Stimulated activated CD8-positive, alpha-beta memory T cell treated with anti-CD3 and anti-CD28 coated beads, Interleukin-7, amount 100 ng/mL, for 4 hours (primary cell): ENCODE data around the gene TXNRD2.
A peak's percentile ranks its signal among the peaks of the same experiment; 100 is the strongest.

Source experiments
- DNase-seq, 2 donors: peaks; one replicate each; pipeline ENCODE4 v3.0.0-alpha.2; 2020; ENCODE audit warnings: low read depth in 2 of 2

The TXNRD2 gene

DNA sequence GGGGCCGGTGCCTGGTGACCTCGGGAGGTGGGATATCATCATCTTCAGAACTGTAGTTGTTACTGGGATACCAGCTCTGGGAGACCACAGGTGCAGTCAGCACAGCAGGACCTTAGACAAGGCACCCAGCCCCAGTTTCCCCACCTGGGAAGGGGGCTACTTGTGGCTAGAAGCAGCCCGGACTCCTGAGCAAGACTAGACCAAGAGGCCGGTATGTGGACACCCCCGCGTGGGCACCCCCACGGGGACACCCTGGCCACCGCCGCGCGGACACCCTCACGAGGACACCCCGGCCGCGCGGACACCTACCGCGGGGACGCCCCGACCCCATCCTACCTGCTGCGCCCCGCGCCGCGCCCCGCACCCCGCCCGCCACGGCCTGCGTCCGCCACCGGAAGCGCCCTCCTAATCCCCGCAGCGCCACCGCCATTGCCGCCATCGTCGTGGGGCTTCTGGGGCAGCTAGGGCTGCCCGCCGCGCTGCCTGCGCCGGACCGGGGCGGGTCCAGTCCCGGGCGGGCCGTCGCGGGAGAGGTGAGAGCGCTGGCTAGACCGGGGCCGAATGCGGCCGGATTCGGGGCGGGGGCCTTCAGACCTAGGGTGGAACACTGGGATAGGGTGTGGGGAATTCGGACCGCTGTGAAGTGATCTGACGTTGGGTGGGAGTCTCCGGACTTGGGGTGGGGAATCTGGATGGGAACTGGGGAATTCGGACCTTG, at the start of gene TXNRD2, which contains the start of gene COMT:
TXNRD2 (minus strand) TSS at position 454 of the 718 bp plus-strand sequence; CDS start at position 439, 15 bp downstream.
COMT (plus strand) TSS at position 408 of the 718 bp plus-strand sequence. CDS start 20,755 bp downstream, outside the sequence.
- peak in 1 of 2 donors; percentile 63 for DNase-seq

DNA sequence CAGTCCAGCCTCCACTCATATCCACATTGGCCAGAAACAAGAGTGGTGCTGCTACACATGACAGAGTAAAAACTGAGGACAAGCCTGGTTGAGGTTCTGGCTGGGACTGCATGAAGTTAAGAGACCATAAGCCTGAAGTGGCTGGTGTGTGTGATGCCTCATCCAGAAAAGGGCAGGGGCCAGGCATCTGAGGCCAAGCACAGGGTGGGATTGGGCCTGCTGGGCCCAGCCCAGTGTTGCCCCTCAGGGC, 49.7 kb upstream of the TXNRD2 start:
- no peak for DNase-seq

DNA sequence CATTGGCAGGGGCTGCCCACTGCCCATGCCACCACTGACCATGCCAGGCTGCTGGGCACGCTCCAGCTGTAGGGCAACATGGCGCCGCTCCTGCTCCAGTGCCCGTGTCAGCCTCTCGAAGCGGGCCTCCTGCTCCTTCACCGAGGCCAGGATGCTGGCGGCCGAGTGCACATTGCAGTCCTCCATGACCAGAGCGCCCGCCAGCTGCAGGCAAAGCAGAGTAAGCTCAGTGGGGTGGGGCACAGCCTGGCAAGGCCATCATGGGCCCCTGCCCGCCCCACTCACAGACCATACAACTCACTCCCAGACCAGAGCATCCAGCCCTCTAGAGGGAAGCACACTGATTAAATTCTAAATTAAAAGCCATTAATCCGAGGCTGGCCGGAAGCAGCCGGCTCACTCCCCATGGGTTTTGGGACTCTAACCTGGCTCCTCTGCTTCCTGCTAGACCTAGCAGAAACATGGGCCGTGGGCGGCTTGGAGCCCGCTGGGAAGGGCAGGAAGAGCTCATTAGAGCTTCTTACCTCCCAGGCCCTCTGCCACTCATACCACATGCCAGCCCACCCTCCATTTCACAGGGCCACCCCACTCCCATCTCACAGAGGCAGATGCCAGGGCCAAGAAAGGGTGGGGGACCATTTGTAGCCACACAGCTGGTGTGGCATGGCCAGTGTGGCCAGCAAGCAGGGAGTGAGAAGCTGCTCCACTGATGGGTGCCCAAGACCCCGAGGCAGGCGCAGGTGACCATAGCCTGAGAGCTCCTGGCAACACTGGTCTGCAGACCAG, 49.2 kb upstream of the TXNRD2 start:
- DNase-seq = no peak

DNA sequence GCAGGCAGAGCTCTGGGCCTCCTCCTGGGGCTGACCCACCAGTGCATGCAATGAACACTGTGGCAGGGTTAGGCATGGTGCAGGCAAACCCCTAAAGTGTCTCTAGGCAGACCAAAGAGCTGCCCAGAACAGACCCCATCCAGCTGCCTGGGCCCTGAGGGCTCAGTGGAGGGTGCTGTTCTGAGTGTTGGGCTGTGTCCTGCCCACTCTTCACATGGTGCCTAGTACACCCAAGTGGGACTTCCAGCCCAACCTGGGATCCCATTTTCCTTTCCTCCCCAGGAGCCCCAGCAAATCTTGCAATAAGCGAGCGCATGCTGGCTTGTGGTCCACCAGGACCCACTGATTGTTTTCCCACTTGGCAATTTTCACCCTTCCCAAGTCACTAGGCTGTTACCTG, 48.6 kb upstream of the TXNRD2 start:
- no peak for DNase-seq

DNA sequence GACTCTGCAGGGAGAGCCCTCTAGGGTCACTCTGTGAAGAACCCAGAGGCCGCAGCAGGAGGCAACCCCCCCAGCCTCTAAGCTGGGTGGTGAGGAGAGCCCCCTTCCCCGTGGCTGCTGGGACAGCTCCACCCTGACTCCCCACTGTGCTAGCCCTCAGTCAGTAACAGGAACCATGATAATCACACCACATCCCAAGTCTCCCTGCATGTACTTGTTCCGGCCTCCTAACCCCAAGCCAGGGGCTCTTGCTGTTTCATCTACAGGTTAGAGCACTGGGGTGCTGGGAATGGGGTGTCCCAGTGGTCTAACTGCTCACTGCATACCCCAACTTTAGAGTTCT, 48.1 kb upstream of the TXNRD2 start:
- no peak for DNase-seq

DNA sequence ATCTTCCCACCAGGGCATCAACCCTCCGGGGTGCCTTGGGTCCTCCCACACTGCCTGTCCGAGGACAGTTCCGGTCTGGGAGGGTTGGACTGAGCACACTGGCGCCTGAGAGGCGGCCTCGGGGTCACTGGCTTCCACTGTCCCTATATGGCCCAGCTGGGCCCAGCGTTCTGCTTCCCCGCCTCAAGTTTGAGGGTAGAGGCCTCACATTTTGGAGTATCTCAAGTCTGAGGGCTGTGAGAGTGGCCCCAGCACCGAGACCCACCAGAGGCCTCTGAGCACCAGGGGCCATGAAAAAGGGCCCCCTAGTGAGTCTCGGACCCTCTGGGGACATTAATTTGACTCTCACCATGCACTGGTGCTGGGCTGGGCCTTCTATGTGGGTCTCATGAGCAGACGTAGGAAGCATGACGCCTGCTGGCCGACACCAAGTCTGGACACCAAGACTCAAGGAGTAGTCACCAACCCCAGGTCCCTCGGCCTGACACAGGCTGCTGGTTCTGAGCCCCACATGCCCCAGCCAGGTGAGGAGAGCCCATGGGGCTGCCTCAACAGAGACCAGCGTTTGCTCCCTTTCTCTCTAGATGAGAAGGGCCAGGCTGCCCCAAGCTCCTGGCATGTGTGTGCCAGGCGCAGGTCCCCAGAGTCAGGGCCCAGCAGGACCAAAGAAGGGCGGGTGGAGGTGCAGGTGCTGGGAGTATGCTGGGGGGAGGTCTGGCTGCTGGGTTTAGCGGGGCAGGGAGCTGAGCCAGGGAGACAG, 47.5 kb upstream of the TXNRD2 start:
- DNase-seq = no peak

DNA sequence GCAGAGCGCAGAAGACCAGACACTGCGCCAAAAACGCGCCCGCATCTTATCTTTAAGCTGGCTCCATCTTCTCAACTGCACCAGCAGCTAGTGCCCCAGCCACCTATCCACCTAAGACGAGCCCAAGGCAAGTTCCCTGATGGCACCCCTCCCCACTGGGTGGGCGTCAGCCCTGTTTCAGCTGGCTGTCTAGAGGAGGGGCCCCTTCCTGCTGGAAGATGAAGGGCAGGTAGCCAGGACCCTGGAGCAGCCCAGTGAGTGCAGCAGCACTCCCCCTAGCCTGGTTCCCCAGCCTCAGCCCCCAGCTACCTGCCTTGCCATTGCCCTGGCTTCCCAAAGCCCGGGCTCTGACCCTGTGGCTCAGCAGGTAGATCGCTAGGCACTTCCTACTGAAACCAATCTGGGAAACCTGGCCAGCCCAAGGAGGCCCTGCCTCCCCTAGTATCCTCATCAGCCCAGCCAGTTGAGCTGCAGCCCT, 46.8 kb upstream of the TXNRD2 start:
- no peak for DNase-seq

DNA sequence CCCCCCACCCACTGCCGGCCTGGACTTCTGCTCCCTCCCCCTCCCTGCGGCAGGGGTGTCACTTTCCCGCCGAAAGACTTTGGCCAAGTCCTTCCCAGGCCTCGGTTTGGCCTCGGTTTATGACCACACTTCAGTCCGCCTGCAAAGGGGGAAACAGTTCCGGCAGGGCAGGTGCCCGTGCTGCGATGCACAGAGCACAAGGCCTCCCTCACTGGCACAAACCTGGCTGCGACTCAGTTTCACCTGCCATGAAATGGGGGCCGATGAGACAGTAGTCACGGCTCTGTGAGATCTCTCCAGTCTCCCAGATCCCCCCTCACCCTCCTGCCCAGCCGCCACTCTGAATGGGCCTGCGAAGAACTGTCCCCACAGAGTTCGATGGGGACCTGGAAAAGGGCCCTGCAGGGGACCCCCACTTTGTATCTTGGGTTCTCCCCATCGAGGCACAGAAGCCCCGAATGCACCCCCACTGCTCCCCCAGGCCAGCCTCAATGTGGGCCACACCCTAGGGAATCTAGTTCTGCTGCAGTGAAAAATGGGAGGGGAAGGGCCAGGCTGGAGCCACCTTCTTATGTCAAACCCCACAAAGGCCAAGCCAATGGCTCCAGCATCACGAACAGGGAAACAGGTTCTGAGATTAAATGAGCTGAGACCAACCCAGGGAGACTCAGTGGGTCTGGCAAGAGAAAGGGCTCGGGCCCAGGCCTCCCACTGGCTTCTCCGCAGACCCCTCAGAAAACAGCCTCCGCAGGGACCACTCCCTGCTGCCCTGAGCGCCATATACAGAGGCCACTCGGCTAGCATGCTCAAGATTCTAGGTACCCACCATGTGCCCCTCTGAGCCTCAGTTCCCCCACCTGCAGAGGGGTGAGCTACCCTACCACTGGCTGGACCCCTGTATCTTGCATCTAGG, 46.0 kb upstream of the TXNRD2 start:
- no peak for DNase-seq

DNA sequence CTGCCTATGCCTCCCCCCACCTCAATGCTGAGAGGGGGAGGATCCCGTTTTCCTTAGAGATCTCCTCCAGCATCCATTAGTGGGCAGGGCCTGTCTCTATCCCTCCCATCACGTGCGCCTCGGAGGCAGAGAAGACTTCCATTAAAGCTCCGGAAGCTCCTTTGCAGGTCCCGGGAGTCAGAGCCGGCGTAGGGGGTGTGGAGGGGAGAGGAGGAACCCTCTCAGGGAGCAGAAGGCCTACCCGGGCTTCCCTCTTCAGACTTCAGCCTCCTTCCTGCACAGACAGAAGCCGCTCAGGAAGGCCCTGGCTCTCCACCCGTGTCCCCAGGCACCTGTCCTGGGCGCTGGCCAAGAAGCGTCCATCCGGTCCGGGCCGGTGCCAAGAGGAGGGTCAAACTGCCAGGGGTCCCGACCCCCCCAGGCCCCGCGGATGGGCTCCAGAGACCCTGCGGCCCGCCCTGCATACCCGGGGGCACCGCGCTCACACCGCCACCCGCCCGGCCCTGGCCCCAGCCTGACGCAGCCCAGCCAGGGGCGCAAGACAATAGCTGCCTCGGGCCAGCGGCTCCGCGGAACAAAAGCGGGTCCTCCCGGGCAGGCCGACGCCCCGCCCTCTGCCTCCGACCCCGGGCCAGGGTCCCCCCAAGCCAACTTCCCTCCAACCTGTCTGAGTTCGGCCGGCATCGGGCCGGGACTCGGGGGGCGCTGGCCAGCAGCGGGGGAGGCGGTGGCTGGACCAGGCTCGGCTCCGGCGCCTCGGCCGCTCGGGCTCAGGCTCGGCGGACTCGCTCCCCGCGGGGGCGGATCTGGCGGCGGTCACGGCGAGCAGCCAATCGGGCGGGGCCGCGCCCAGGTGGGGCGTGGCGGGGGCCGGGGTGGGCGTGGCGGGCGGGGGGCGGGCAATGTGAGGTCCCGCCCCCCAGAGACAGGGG, 45.1 kb upstream of the TXNRD2 start:
- DNase-seq = peak in 1 of 2 donors; percentile 56

DNA sequence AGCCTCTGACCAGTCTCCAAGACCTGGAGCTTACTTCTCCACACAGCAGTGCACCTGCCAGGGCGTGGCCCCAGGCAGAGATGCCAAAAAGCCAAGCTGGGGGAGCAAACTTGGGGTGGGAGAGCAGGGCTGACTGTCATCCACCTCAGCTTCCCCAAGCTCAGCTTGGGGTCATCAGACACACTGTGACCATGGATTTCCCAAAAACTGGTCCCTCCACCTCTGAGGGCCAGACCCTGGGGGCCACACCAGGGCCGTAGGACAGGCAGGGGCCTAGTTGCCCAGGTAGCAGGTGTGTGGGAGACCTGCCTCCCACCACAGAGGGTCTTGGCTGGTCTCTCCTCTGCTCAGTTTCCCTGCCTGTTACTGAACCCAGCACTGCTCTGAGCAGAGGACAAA, 44.4 kb upstream of the TXNRD2 start:
- no peak for DNase-seq

DNA sequence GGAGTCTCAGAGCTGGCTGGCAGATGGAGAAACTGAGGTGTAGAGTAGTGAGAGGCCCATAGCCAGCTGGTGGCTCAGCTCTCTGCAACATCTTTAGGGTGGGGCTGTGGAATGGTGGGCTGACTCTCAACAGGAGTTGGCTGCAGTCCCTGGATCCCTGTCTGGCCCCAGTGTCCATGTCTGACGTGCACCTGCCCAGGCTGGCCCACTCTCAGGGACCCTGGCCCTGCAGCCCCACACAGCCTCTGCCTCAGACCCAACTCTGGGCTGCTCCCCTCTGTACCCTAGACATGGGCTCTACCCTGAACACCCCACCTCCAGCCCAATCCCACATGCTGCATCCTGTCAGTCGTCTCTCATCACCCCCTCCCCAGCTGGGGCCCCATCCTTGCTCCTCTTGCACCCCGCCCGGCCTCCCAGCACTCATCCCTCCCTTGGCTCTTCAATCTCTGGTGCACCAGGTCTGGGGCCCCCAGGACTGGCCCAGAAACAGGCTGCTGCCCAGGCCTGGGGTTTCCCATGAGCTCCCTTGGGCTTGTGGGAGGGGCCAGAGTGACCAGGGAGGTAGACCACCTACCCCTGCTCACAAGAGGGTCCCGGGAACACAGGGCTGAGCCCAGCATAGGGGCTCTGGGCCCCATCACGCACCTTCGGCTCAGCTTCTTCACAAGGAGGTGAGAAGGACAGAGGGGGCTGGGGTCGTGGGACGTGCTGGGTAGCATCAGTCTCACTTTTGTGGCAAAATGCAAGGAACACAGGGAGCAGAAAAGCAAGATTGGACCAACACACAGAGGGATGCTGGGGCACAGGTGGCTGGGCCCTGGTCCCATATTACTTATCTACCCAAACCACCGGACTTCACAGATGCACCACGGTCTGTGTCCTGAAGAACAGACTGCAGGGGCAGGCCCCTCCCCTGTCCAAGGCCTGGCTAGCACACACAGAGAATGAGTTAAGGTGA, 43.5 kb upstream of the TXNRD2 start:
- no peak for DNase-seq

DNA sequence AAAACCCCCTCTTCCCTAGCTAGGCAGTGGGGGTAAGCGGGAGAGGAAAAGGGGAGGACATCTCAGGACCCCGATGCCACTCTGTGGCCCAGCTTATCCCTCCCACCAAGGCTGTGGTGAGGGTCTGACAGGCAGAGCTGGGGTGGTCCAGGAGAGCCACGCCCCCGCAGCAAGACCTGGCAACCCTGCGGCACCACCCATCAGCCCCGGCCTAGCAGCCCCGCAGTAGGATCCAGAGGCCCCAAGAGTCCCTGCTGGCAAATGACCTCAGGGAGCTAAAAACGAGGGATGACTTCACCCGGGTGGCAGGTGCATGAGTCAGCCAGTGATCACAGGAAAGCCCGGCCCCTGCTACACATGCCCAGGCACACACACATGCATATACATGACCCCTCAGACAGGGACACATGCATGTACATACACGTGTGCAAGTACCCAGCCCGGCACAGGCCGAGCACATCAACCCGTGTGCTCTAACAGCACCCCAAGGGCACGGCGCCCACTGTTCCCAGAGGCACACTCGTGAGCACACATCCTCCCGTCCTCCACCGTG, 42.7 kb upstream of the TXNRD2 start:
- DNase-seq = no peak

DNA sequence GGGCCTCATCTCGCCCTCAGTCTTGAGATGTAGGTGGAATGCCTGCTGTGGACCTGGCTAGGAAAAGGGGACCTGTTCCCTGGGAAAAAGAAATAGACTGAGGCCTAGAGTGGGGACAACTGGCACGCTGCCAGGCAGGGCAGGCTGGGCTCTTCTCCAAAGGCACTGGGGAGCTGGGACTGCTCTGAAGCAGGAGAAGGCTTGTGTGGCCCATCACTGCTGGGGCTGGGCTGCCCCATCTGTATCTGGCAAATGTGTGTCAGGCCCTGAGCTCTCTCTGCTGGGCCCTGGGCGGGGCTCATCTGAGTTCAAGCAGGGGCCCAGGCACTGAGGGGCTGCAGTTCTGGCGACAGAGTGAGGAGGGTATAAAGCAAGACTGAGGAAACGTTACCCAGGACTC, 42.1 kb upstream of the TXNRD2 start:
- DNase-seq = no peak

DNA sequence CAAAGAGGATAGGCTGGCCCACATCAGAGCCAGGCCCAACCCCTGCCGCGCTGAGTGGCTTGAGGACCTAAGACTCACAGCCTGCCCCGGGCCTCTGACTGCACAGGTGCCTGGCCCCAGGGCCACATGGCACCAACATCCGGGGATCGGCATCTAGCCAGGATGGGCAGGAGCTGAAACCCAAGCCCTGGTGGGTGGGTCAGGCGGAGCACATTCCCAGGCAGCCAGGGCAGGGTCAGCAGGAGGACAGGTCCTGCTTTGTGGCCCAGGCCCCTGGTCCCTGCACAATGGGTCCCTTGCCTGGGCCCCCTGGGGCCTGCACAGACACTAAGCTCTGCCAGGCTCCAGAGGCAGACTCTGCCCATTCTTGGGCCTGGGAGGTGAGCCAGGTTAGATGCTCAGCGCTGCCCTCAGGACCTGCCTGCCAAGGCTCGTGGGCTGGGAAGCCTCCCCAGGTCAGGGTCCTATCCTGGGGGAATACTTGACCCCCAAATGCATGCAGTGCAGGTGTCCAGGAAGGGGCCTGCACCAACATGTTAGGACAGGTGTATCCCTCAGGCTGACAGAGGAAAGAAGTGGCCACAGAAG, 41.5 kb upstream of the TXNRD2 start:
- DNase-seq = no peak

DNA sequence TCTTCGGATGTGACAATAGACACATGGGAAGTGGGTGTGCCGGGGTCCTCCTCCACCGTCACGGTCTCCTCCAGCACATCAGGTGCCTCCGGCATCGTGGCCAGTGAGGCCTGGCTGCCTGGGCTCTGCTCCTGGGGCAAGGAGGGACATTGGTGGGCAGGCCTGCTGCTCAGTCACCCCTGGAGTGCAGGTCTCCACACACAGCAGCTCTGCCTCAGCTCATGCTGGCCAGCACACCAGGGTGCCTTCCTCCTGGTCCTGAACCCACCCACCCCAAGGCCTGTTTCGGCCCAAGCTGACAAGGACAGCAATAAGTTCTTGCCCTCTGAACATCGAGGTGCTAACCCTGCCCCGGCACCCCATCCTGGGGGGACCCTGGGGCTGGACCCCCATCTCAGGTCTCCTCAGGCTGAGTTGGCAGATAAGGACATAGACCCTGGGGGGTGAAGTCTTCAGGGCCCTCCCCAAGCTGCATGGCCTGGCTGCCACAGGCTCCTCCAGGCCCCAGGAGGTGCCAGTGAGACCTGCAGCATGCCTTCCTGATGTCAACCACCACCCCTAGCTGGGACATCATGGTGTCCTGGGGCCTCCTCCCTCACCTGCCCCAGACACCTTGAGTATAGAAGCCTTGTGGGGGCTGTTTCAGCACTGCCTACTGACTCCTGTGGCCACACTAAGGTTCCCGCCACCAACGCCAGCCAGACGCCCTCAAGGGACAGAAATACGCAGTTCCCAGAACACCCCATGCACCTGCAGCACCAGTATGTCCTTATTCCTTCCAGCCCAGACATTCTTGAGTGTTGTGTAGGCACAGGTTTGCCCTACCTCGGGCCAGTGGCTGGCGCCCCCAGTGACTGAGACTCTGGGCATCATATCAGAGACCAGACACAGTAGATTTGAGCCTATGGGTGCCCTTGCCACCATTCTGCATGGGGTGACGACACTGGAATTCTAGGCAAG, 40.6 kb upstream of the TXNRD2 start:
- DNase-seq = no peak

DNA sequence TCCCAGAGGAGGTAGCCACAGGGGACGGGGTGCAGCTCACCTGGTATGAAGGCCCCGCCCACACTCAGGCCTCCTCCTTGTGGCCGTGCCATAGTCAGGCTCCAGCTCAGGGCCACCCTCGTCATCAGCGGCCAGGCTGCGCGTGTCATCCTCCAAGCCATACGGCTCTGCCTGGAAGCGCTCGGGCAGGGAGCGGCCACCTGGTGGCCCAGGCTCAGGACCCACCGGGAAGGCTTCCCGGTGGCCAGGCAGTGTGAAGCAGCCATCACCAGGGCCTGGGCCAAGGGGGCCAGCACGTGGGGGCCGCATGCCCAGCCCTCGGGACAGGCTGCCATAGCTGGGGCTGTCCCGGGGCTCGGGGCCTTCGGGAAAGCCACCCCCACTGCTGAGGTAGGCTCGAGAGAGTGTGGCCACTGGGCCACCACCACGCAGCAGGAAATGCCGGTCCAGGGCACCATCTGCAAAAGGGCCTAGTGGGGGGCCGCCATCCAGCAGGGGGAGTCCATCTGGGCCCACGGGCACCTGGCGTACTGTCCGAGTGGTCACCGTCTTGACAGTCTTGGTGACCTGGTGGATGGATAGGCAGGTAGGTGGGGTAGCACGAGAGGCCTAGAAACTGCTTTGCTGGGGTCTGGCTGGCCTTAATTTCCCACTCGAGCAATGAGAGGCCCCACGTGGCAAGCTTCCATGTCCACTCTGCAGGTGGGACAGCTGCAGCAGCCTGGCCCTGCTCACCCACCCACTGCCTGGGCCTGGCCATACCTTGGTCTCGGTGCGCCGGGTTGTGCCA, 39.7 kb upstream of the TXNRD2 start:
- no peak for DNase-seq

DNA sequence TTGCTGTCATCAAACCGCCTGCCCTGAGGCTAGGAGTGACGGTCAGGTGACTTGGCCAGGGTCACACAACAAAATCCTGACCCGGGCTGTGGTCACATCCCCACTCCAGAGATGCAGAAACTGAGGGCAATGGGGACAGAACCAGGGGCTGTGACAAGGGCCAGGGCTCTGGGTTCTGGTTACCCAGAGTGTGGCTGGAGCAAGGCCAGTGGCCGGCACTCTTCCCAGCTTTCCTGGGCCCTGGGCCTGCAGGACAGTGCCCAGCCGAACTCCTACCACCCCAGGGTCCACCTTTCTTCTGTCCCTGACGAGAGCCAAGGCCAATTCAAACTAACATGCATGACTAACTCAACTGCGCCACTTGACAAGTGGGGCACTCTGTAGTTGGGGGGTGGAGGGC, 39.1 kb upstream of the TXNRD2 start:
- DNase-seq = no peak
